ENCODE results near the gene WDR74. TPM values are rescaled to one million over a fixed set of nuclear protein-coding genes. Genes with fewer than 3 reads are reported as not detected.

The WDR74 gene
- total RNA-seq, 4 donors from 2014 or later: 26.6 to 46.8 (median 39.3) TPM

DNA sequence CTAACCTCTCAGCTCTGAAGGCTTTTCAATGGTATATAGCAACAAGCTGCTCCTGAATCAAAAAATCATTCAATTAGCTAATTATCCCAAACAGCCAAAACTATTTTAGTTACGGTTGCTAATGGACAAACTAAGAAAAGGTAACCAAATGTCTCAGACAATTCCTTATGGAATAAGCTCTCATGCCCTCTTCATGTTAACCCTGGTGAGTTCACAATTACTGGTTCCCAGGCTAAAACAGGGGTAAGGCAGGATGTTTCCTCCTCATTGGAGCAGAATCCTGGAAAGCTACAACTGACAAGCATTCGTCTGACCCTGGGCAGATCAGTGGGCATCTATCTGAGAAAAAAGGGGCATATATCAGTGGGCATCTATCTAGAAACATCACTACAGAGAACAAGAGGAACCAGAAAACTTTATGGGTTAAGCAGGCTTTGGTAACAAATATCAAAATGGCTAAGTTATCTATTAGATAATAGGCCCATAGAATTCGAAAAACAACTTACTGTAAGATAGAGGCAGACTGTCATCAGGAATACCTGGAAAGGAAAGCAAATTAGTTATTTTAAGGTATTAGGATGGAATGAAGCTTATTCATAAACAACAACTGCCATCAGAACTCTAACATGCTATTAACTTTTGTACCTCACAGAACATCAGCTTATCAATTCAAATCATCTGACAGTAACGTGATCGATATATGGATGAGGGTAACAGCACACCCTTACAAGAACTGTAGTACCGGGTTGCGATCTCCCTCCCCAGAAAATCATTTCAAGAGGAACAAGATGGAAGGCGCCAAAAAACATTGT is 14.8 kb upstream of the WDR74 start:
- H3K27ac ChIP-seq: peak overlapping the region; percentile 77 to 86 (median 86)
- WGBS, 2 donors (ENCODE audit: low coverage in 1 of 2): 5 to 9% methylated on average over 7 to 8 of the region's 8 CpGs
- peak overlapping the region; percentile 75 to 83 for H3K4me3 ChIP-seq
- peaks cover 5 to 32% of the 10 kb centered on the region in 2 donors for H3K36me3 ChIP-seq
- H3K4me1 ChIP-seq: peaks cover 10 to 39% (median 24%) of the 10 kb centered on the region in 3 donors
- H3K9me3 ChIP-seq: no peaks in the 10 kb centered on the region
- no peaks in the 10 kb centered on the region for H3K27me3 ChIP-seq
- ATAC-seq: no peak
- TF ChIP-seq POLR2A (IDR thresholded peaks at IDR 0.05) (no peak), CTCF (IDR thresholded peaks at IDR 0.05) (no peak), POLR2AphosphoS5 (IDR thresholded peaks at IDR 0.05) (no peak), EP300 (IDR thresholded peaks at IDR 0.05) (no peak)

DNA sequence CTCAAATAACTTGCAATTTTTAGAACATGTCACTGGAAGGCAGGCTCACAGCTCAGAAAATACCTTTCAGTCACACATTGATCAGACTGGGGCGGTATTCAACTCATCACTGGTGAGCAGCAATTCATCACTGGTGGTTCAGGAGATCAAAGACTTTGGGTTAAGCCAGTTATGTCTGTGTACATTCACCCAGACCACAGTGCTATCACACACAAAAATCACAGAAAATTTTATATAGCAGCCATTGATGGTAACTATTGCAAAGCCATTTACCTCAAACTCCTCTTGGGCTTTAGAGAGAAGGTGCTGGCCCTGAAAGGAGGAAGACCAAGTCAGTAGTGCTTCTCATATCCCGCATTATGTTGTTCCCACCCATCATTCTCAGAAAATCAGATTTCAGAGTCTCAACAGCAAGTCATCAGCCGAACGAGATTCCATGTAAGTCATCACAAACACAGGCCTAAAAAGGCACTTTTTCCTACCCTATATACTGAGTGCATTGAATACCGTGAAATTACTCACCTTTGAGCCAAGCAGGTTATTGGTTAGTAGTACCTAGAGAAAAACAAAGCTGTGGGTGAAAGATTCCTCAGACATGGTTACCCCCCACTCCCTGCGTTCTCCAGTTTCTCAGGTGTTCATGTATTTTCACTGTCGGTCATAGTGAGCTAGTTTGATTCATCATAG is 14.0 kb upstream of the WDR74 start:
- Histone ChIP-seq H3K36me3 (peaks cover 5 to 32% of the 10 kb centered on the region in 2 donors), H3K4me1 (peaks cover 10 to 39% (median 24%) of the 10 kb centered on the region in 3 donors), H3K9me3 (no peaks in the 10 kb centered on the region), H3K4me3 (peak overlapping the region in 1 of 2 donors; percentile 75), H3K27me3 (no peaks in the 10 kb centered on the region), H3K27ac (peak overlapping the region in 2 of 4 donors; percentile 19 to 21)
- no peak for ATAC-seq
- 51 to 58% methylated on average over 6 to 7 of the region's 7 CpGs for WGBS, 2 donors (ENCODE audit: low coverage in 1 of 2)
- TF ChIP-seq EP300 (IDR thresholded peaks at IDR 0.05) (no peak), POLR2AphosphoS5 (IDR thresholded peaks at IDR 0.05) (no peak), CTCF (IDR thresholded peaks at IDR 0.05) (no peak)

GRCh38 chr11:62852523-62853188 is 13.3 kb upstream of the WDR74 start:
- peaks cover 5 to 32% of the 10 kb centered on the region in 2 donors for H3K36me3 ChIP-seq
- TF ChIP-seq EP300 (IDR thresholded peaks at IDR 0.05) (no peak), POLR2A (IDR thresholded peaks at IDR 0.05) (no peak)
- H3K27ac ChIP-seq: no peak overlapping the region
- no peak for ATAC-seq
- no peaks in the 10 kb centered on the region for H3K27me3 ChIP-seq
- H3K4me1 ChIP-seq: peaks cover 10 to 39% (median 24%) of the 10 kb centered on the region in 3 donors
- H3K9me3 ChIP-seq: no peaks in the 10 kb centered on the region
- H3K4me3 ChIP-seq: no peak overlapping the region

- Histone ChIP-seq H3K36me3 (peaks cover 5 to 32% of the 10 kb centered on the region in 2 donors), H3K27me3 (no peaks in the 10 kb centered on the region), H3K27ac (peak overlapping the region in 1 of 4 donors; percentile 31), H3K9me3 (no peaks in the 10 kb centered on the region), H3K4me1 (peaks cover 10 to 36% (median 24%) of the 10 kb centered on the region in 3 donors), H3K4me3 (no peak overlapping the region)
- ATAC-seq: no peak
- TF ChIP-seq POLR2A (IDR thresholded peaks at IDR 0.05) (no peak), CTCF (IDR thresholded peaks at IDR 0.05) (no peak), POLR2AphosphoS5 (IDR thresholded peaks at IDR 0.05) (no peak), EP300 (IDR thresholded peaks at IDR 0.05) (no peak)
- WGBS, 2 donors (ENCODE audit: low coverage in 1 of 2): 31 to 39% methylated on average over 3 of the region's 3 CpGs
Measured at GRCh38 chr11:62851807-62852522, 12.6 kb upstream of the WDR74 start.

Measured in gastroesophageal sphincter (tissue), 4 donors.